ENCODE measurements around the gene DSP. TPM values are rescaled to one million over a fixed set of nuclear protein-coding genes. Genes with fewer than 3 reads are reported as not detected.

DSP gene
- total and polyA plus RNA-seq, 10 donors, result 0.72 to 27.6 (median 15.0) TPM

GRCh38 chr6:7574500-7574899, 33.0 kb downstream of the DSP start:
- DNase-seq, result no peak
- 88 to 96% (median 93%) methylated on average over 2 of the region's 2 CpGs for WGBS, 5 donors
- intact Hi-C loops (cut with DNase I; ENCODE audit: low total_unique reads), result no loop called here

DNA sequence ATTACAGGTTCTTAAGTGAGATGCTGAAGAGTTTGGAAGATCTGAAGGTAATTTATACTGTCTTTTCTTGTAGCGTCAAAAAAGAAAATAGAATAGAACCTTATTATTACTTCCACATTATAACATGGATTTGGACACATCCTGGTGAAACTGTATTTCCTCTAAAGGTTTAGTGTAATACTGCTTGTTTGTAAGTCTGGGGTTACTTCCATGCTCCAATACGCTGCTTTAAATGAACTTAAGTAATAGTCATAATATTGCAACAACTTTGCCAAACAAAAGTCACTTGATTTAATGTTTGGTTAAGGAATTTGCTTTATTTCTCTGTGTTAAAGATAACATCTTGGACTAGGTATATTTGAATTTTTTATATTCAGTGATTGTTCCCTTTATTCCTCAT, 37.0 kb downstream of the DSP start:
- Histone ChIP-seq H3K4me1 (no peaks in the 10 kb centered on the region), H3K27ac (no peak overlapping the region), H3K36me3 (peaks cover 0 to 47% (median 4%) of the 10 kb centered on the region in 6 donors), H3K9me3 (no peaks in the 10 kb centered on the region), H3K4me3 (no peak overlapping the region), H3K27me3 (replicated peaks in 1 of 7) (peaks cover 0 to 7% (median 0%) of the 10 kb centered on the region in 7 donors)
- intact Hi-C loops (cut with DNase I; ENCODE audit: low total_unique reads), result no loop called here
- no peak for DNase-seq
- WGBS, 5 donors, result 0 to 33% (median 1%) methylated on average over 2 of the region's 2 CpGs
- TF ChIP-seq POLR2A (IDR thresholded peaks at IDR 0.05) (no peak), POLR2AphosphoS5 (IDR thresholded peaks at IDR 0.05) (no peak)
- TF ChIP-seq, protein P1, sequence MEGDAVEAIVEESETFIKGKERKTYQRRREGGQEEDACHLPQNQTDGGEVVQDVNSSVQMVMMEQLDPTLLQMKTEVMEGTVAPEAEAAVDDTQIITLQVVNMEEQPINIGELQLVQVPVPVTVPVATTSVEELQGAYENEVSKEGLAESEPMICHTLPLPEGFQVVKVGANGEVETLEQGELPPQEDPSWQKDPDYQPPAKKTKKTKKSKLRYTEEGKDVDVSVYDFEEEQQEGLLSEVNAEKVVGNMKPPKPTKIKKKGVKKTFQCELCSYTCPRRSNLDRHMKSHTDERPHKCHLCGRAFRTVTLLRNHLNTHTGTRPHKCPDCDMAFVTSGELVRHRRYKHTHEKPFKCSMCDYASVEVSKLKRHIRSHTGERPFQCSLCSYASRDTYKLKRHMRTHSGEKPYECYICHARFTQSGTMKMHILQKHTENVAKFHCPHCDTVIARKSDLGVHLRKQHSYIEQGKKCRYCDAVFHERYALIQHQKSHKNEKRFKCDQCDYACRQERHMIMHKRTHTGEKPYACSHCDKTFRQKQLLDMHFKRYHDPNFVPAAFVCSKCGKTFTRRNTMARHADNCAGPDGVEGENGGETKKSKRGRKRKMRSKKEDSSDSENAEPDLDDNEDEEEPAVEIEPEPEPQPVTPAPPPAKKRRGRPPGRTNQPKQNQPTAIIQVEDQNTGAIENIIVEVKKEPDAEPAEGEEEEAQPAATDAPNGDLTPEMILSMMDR (IDR thresholded peaks at IDR 0.05 in 8 of 11, conservative IDR thresholded peaks at IDR 0.05 in 3 of 11), result no peak

More at GRCh38 chr6:7574500-7574899, 33.0 kb downstream of the DSP start:
- Histone ChIP-seq H3K36me3 (peaks cover 0 to 69% (median 0%) of the 10 kb centered on the region in 6 donors), H3K9me3 (no peaks in the 10 kb centered on the region), H3K27ac (no peak overlapping the region), H3K4me1 (no peaks in the 10 kb centered on the region), H3K4me3 (no peak overlapping the region), H3K27me3 (replicated peaks in 1 of 7) (peaks cover 0 to 16% (median 0%) of the 10 kb centered on the region in 7 donors)
- TF ChIP-seq, protein P1 (IDR thresholded peaks at IDR 0.05 in 8 of 11, conservative IDR thresholded peaks at IDR 0.05 in 3 of 11), result no peak
- TF ChIP-seq POLR2AphosphoS5 (IDR thresholded peaks at IDR 0.05) (no peak), POLR2A (IDR thresholded peaks at IDR 0.05) (no peak)

DNA sequence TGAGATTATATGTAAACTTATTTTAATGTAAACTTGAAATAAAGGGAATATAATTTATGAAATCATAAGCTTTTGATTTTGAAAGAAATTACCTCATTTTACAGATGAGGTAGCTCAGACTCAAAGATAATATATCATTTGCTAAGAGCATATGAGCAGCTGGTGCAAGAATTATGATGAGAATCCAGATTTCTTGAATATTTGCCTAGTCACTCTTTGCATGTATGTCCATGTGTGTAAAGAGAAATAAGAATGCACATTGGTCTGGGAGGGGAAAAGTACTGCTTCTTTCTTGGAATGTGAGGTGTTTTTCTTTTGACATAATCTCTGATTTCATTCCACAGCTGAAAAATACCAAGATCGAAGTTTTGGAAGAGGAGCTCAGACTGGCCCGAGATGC, 37.5 kb downstream of the DSP start:
- H3K27me3 ChIP-seq (replicated peaks in 1 of 7), result peaks cover 0 to 7% (median 0%) of the 10 kb centered on the region in 7 donors
- no peaks in the 10 kb centered on the region for H3K9me3 ChIP-seq
- no peak for DNase-seq
- 88 to 93% (median 90%) methylated on average over 2 of the region's 2 CpGs for WGBS, 5 donors
- TF ChIP-seq, protein P1 (IDR thresholded peaks at IDR 0.05 in 8 of 11, conservative IDR thresholded peaks at IDR 0.05 in 3 of 11), result no peak
- TF ChIP-seq POLR2A (IDR thresholded peaks at IDR 0.05), result no peak
- no peak for TF ChIP-seq POLR2AphosphoS5 (IDR thresholded peaks at IDR 0.05)
- peaks cover 0 to 46% (median 4%) of the 10 kb centered on the region in 6 donors for H3K36me3 ChIP-seq
- no peaks in the 10 kb centered on the region for H3K4me1 ChIP-seq
- no peak overlapping the region for H3K4me3 ChIP-seq
- intact Hi-C loops (cut with DNase I; ENCODE audit: low total_unique reads), result no loop called here
- H3K27ac ChIP-seq, result no peak overlapping the region

DNA sequence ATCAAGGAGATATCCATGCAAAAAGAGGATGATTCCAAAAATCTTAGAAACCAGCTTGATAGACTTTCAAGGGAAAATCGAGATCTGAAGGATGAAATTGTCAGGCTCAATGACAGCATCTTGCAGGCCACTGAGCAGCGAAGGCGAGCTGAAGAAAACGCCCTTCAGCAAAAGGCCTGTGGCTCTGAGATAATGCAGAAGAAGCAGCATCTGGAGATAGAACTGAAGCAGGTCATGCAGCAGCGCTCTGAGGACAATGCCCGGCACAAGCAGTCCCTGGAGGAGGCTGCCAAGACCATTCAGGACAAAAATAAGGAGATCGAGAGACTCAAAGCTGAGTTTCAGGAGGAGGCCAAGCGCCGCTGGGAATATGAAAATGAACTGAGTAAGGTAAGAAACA, 38.4 kb downstream of the DSP start:
- peaks cover 0 to 36% (median 4%) of the 10 kb centered on the region in 6 donors for H3K36me3 ChIP-seq
- H3K4me3 ChIP-seq, result no peak overlapping the region
- H3K27ac ChIP-seq, result no peak overlapping the region
- H3K9me3 ChIP-seq, result no peaks in the 10 kb centered on the region
- no peak for TF ChIP-seq POLR2AphosphoS5 (IDR thresholded peaks at IDR 0.05)
- TF ChIP-seq, protein P1 (IDR thresholded peaks at IDR 0.05 in 8 of 11, conservative IDR thresholded peaks at IDR 0.05 in 3 of 11), result no peak
- no peak for TF ChIP-seq POLR2A (IDR thresholded peaks at IDR 0.05)
- no peaks in the 10 kb centered on the region for H3K4me1 ChIP-seq
- WGBS, 5 donors, result 92 to 96% (median 94%) methylated on average over 9 of the region's 9 CpGs
- H3K27me3 ChIP-seq (replicated peaks in 1 of 7), result peaks cover 0 to 7% (median 0%) of the 10 kb centered on the region in 7 donors
- DNase-seq, result no peak
- intact Hi-C loops (cut with DNase I; ENCODE audit: low total_unique reads), result no loop called here

Measured in spleen (tissue), 11 donors.